Measurements from ENCODE around the gene SASH1. TPM values are rescaled to one million over a fixed set of nuclear protein-coding genes. Genes with fewer than 3 reads are reported as not detected.

The SASH1 gene
- total and polyA plus RNA-seq, 2 donors (not counting 3 experiments of a cell fraction or from before 2014, with no cell fraction given) = 18.5 to 103 TPM

- ChIA-PET POLR2A (no interaction called here), CTCF (interaction anchor here (0.9 to 3.9 kb wide), 4 partner anchors 11 to 275 kb away, joined by 3 to 12 read pairs (median 4); no protein-coding TSS in a partner anchor)
- TF ChIP-seq POLR2AphosphoS5 (IDR thresholded peaks at IDR 0.05; ENCODE audit: insufficient read depth, low read depth, low read length) = peak; percentile 91
- no peak for TF ChIP-seq JUN (IDR thresholded peaks at IDR 0.05; ENCODE audit: borderline replicate concordance, insufficient read depth, insufficient read length, low read depth)
- TF ChIP-seq, protein P1, sequence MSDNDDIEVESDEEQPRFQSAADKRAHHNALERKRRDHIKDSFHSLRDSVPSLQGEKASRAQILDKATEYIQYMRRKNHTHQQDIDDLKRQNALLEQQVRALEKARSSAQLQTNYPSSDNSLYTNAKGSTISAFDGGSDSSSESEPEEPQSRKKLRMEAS (IDR thresholded peaks at IDR 0.05; ENCODE audit: insufficient read depth, insufficient read length) = no peak
- no peak for TF ChIP-seq CTCF (IDR thresholded peaks at IDR 0.05; ENCODE audit: extremely low read depth in 1 of 2, insufficient read depth in 1 of 2, low read depth in 1 of 2, low read length in 2 of 2)
- peak; percentile 37 for TF ChIP-seq POLR2A (IDR thresholded peaks at IDR 0.05; ENCODE audit: low read depth, low read length)
- TF ChIP-seq FOS (IDR thresholded peaks at IDR 0.05; ENCODE audit: borderline replicate concordance, insufficient read depth, low read length) = no peak
- peak; percentile 56 for TF ChIP-seq MYC (IDR thresholded peaks at IDR 0.05; ENCODE audit: low read depth, low read length)
- no peak for TF ChIP-seq GATA2 (IDR thresholded peaks at IDR 0.05; ENCODE audit: insufficient read depth, insufficient read length, low read depth, low read length)
- TF ChIP-seq EZH2 (IDR thresholded peaks at IDR 0.05; ENCODE audit: borderline replicate concordance, low read depth, low read length, severe bottlenecking) = no peak
- peaks cover 5 to 14% of the 10 kb centered on the region in 2 experiments for H3K36me3 ChIP-seq (ENCODE audit: control insufficient read depth in 2 of 2, extremely low read depth in 1 of 2, insufficient read depth in 2 of 2, low read length in 2 of 2)
- H3K9me3 ChIP-seq (replicated peaks; ENCODE audit: control insufficient read depth, insufficient read depth, low read length) = no peaks in the 10 kb centered on the region
- H3K4me2 ChIP-seq (ENCODE audit: insufficient read depth, low read length) = peak overlapping the region; percentile 7
- H3K4me1 ChIP-seq (ENCODE audit: control insufficient read depth, extremely low read depth, insufficient read depth, low read length) = peaks cover 85% of the 10 kb centered on the region
- BruUV-seq (replicated peaks) = no TSS peak
- DNase-seq (ENCODE audit: low read depth, low spot score) (no peak), FAIRE-seq (peak; percentile 92)
- H3K9me1 ChIP-seq (replicated peaks; ENCODE audit: control insufficient read depth, extremely low read depth, insufficient read depth, low read length) = no peaks in the 10 kb centered on the region
- H3K9ac ChIP-seq (replicated peaks; ENCODE audit: extremely low read depth, insufficient read depth, low read length) = peak overlapping the region; percentile 54
- H3K27ac ChIP-seq (ENCODE audit: insufficient read depth, low read depth, low read length) = peak overlapping the region; percentile 61
- no peak overlapping the region for H2AFZ ChIP-seq (ENCODE audit: low read depth, low read length)
- no peaks in the 10 kb centered on the region for H3K27me3 ChIP-seq (ENCODE audit: control insufficient read depth in 2 of 2, insufficient read depth in 2 of 2, low read length in 2 of 2)
- H3K4me3 ChIP-seq (replicated peaks in 1 of 3; ENCODE audit: insufficient read depth in 1 of 3, low read depth in 1 of 3, low read length in 3 of 3) = no peak overlapping the region
- dilution Hi-C loops (cut with MboI; ENCODE audit: extremely low pct_ligation_motif_present, low sequenced_read_pairs) (no loop called here), intact Hi-C loops (cut with micrococcal nuclease) (no loop called here)
- H4K20me1 ChIP-seq (replicated peaks; ENCODE audit: control insufficient read depth, extremely low read depth, insufficient read depth, low read length) = no peaks in the 10 kb centered on the region
- peaks cover 78% of the 10 kb centered on the region for H3K79me2 ChIP-seq (ENCODE audit: control insufficient read depth, insufficient read depth, low read length)
Observed at GRCh38 chr6:148451690-148452089, 109.1 kb downstream of the SASH1 start.

Data from endothelial cell of umbilical vein (primary cell).